Panc1 (cell line): ENCODE measurements around the gene GOLGA6B.

Experiments
- POLR2AphosphoS5 ChIP-seq: IDR thresholded peaks from 2 replicates; pipeline ENCODE4 v1.6.1; 2012; ENCODE audit warnings: mild to moderate bottlenecking, low read depth, low read length, moderate library complexity
- SIN3A ChIP-seq: IDR thresholded peaks from 2 replicates; pipeline ENCODE4 v1.6.1; 2012; ENCODE audit warnings: low read depth, mild to moderate bottlenecking, low read length, moderate library complexity, borderline replicate concordance; ENCODE audit not compliant: insufficient read depth
- TCF7L2 ChIP-seq: IDR thresholded peaks from 2 replicates; pipeline ENCODE4 v1.6.1; 2011; ENCODE audit warnings: mild to moderate bottlenecking, low read depth, low read length, inconsistent platforms
- TF ChIP-seq, protein P1 (sequence below): fragments of 450-650 bp; IDR thresholded peaks from 2 replicates; pipeline ENCODE4 v1.5.1; 2017; ENCODE audit warnings: mild to moderate bottlenecking
- TF ChIP-seq, protein P2 (sequence below), 2 experiments: IDR thresholded peaks; 2 replicates each; pipeline ENCODE4 v1.6.1; 2011 to 2012; ENCODE audit warnings: low read depth in 2 of 2, control low read depth in 1 of 2, low read length in 1 of 2, mild to moderate bottlenecking in 1 of 2, moderate library complexity in 1 of 2; ENCODE audit not compliant: insufficient read depth in 1 of 2

DNA sequence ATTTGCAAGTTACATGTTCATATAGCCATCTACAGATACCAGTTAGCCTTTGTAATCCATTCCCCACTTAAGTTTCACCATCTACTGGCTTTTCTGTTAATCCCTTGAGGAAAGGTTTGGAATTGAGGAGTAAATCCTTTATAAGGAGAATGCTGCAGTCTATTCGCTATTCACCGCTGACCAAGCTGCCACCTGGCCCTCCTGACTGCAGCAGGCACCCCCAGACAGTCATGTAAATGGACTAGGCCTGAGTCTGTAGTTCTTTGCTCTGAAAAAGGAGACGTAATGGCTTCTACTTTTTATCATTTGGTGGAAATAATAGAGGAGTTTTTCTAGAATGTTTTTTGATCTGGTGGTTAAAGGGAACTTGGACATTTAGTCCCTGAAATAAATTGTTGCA lies 28.3 kb downstream of the GOLGA6B start:
- TF ChIP-seq, protein P1, sequence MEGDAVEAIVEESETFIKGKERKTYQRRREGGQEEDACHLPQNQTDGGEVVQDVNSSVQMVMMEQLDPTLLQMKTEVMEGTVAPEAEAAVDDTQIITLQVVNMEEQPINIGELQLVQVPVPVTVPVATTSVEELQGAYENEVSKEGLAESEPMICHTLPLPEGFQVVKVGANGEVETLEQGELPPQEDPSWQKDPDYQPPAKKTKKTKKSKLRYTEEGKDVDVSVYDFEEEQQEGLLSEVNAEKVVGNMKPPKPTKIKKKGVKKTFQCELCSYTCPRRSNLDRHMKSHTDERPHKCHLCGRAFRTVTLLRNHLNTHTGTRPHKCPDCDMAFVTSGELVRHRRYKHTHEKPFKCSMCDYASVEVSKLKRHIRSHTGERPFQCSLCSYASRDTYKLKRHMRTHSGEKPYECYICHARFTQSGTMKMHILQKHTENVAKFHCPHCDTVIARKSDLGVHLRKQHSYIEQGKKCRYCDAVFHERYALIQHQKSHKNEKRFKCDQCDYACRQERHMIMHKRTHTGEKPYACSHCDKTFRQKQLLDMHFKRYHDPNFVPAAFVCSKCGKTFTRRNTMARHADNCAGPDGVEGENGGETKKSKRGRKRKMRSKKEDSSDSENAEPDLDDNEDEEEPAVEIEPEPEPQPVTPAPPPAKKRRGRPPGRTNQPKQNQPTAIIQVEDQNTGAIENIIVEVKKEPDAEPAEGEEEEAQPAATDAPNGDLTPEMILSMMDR, result no peak
- TF ChIP-seq POLR2AphosphoS5 (no peak), SIN3A (no peak), TCF7L2 (no peak)
- TF ChIP-seq, protein P2, sequence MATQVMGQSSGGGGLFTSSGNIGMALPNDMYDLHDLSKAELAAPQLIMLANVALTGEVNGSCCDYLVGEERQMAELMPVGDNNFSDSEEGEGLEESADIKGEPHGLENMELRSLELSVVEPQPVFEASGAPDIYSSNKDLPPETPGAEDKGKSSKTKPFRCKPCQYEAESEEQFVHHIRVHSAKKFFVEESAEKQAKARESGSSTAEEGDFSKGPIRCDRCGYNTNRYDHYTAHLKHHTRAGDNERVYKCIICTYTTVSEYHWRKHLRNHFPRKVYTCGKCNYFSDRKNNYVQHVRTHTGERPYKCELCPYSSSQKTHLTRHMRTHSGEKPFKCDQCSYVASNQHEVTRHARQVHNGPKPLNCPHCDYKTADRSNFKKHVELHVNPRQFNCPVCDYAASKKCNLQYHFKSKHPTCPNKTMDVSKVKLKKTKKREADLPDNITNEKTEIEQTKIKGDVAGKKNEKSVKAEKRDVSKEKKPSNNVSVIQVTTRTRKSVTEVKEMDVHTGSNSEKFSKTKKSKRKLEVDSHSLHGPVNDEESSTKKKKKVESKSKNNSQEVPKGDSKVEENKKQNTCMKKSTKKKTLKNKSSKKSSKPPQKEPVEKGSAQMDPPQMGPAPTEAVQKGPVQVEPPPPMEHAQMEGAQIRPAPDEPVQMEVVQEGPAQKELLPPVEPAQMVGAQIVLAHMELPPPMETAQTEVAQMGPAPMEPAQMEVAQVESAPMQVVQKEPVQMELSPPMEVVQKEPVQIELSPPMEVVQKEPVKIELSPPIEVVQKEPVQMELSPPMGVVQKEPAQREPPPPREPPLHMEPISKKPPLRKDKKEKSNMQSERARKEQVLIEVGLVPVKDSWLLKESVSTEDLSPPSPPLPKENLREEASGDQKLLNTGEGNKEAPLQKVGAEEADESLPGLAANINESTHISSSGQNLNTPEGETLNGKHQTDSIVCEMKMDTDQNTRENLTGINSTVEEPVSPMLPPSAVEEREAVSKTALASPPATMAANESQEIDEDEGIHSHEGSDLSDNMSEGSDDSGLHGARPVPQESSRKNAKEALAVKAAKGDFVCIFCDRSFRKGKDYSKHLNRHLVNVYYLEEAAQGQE (IDR thresholded peaks at IDR 0.05; ENCODE audit: insufficient read depth in 1 of 2, low read depth in 2 of 2, low read length in 1 of 2), result no peak
